Karpas-422 (cell line): ENCODE data around the gene SLBP. TPM values are rescaled to one million over a fixed set of nuclear protein-coding genes. Genes with fewer than 3 reads are reported as not detected.
A peak's percentile ranks its signal among the peaks of the same experiment; 100 is the strongest.

ENCODE experiments used
- DNase-seq: peaks from one replicate; pipeline ENCODE4 v3.0.0-alpha.2; 2015
- H2AFZ ChIP-seq: fragments of 200-600 bp; sonication (generic); 2 replicates; pipeline ENCODE4 v1.6.1; 2014; ENCODE audit warnings: antibody characterized with exemption, low read length, mixed read lengths
- H3K27ac ChIP-seq: fragments of 200-600 bp; sonication (generic); 2 replicates; pipeline ENCODE4 v1.5.1; 2014; ENCODE audit warnings: mild to moderate bottlenecking, low read length, moderate library complexity
- H3K27me3 ChIP-seq: fragments of 200-600 bp; sonication (generic); 2 replicates; pipeline ENCODE4 v1.6.1; 2014; ENCODE audit warnings: low read length, mixed read lengths
- H3K36me3 ChIP-seq: fragments of 200-600 bp; sonication (generic); 2 replicates; pipeline ENCODE4 v1.6.1; 2014; ENCODE audit warnings: low read length, mixed read lengths; ENCODE audit not compliant: insufficient read depth
- H3K4me1 ChIP-seq: fragments of 200-600 bp; sonication (generic); 2 replicates; pipeline ENCODE4 v1.6.1; 2014; ENCODE audit warnings: mild to moderate bottlenecking, low read length, mixed read lengths
- H3K4me2 ChIP-seq: fragments of 200-600 bp; sonication (generic); 2 replicates; pipeline ENCODE4 v1.6.1; 2014; ENCODE audit warnings: low read length, low read depth, mild to moderate bottlenecking; ENCODE audit not compliant: poor library complexity, severe bottlenecking
- H3K4me3 ChIP-seq: fragments of 200-600 bp; sonication (generic); 2 replicates; pipeline ENCODE4 v1.5.1; 2014; ENCODE audit warnings: mild to moderate bottlenecking, antibody characterized with exemption, low read length, mixed read lengths
- H3K79me2 ChIP-seq: fragments of 200-600 bp; sonication (generic); 2 replicates; pipeline ENCODE4 v1.6.1; 2014; ENCODE audit warnings: mild to moderate bottlenecking, low read length, mixed read lengths
- H3K9ac ChIP-seq: fragments of 200-600 bp; sonication (generic); 2 replicates; pipeline ENCODE4 v1.6.0; 2014; ENCODE audit warnings: low read length
- H3K9me2 ChIP-seq: fragments of 200-600 bp; sonication (generic), shearing (Covaris generic); replicated peaks from 2 replicates; pipeline ENCODE4 v1.6.0; 2014; ENCODE audit warnings: mild to moderate bottlenecking, low read length, moderate library complexity; ENCODE audit not compliant: insufficient read depth
- H3K9me3 ChIP-seq: fragments of 300-700, 200-600 bp; sonication (generic); 2 replicates; pipeline ENCODE4 v1.6.1; 2014; ENCODE audit warnings: low read length, mixed read lengths
- H4K20me1 ChIP-seq: fragments of 200-600 bp; sonication (generic); 2 replicates; pipeline ENCODE4 v1.6.1; 2014; ENCODE audit warnings: mild to moderate bottlenecking, antibody characterized with exemption, low read length, low read depth; ENCODE audit not compliant: insufficient read depth
- total RNA-seq: library from RNA; depleted of rRNA; stranded (reverse); fragments of >200 nt; shearing (Covaris generic); gene quantifications from 2 replicates; pipeline ENCODE4 v1.2.3, GENCODE V29; 2014; ENCODE audit warnings: low replicate concordance; rRNA removed

Gene SLBP
- 82.1 and 92.4 TPM in 2 replicates for total RNA-seq

- DNase-seq, result peak; percentile 99
These were observed at the start of gene SLBP for GRCh38 chr4:1712216-1713002. TSS of gene SLBP (minus strand) at chr4:1712319. CDS start at chr4:1712188, 131 bp downstream.

DNA sequence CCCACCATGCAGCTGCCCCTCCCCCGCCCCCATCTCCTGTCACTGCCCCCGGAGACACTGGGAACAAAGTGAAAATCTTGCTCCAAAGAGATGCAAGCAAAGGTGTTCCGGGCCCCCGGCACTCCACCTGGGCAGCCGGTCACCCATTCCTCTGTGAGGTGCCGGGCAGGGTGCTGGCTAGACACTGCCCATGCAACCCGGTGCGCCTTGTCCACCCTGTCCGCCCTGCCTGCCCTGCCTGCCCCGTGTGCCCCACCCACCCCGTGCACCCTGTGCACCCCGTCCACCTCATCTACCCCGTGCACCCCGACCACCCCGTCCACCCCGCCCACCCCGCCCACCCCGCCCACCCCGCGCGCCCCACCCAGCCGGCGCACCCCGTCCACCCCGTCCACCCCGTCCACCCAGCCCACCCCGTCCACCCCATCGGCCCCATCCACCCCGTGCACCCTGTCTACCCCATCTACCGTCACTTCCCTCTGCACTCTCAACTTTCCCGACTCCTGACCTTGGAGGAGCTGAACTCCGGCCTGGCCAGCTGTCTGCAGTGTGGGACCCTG is 49.1 kb upstream of the SLBP start:
- H3K9me3 ChIP-seq, result no peaks in the 10 kb centered on the region
- no peak overlapping the region for H3K4me3 ChIP-seq
- no peak overlapping the region for H2AFZ ChIP-seq
- no peaks in the 10 kb centered on the region for H3K79me2 ChIP-seq
- H3K9me2 ChIP-seq, result no peaks in the 10 kb centered on the region
- H3K27me3 ChIP-seq, result no peaks in the 10 kb centered on the region
- no peak overlapping the region for H3K27ac ChIP-seq
- no peak for DNase-seq
- no peak overlapping the region for H3K9ac ChIP-seq
- peaks cover 10% of the 10 kb centered on the region; the same call in 1 of the 2 replicates for H4K20me1 ChIP-seq
- peaks cover 8% of the 10 kb centered on the region; the same call in 1 of the 2 replicates for H3K4me1 ChIP-seq
- H3K4me2 ChIP-seq, result no peak overlapping the region
- H3K36me3 ChIP-seq, result no peaks in the 10 kb centered on the region

More at GRCh38 chr4:1712216-1713002, at the start of gene SLBP:
- peak within 1 kb of the TSS; percentile 89 for H3K27ac ChIP-seq
- peak within 1 kb of the TSS; percentile 95 for H3K9ac ChIP-seq
- H3K4me2 ChIP-seq, result peak within 1 kb of the TSS; percentile 88
- no peaks in the 10 kb centered on the region for H3K27me3 ChIP-seq
- H4K20me1 ChIP-seq, result peaks cover 58% of the 10 kb centered on the region
- H3K36me3 ChIP-seq, result peaks cover 25% of the 10 kb centered on the region
- H3K4me1 ChIP-seq, result peaks cover 44% of the 10 kb centered on the region
- H3K4me3 ChIP-seq, result peak within 1 kb of the TSS; percentile 92
- H2AFZ ChIP-seq, result peak within 1 kb of the TSS; percentile 70; the same call in 1 of the 2 replicates
- no peaks in the 10 kb centered on the region for H3K9me3 ChIP-seq
- H3K9me2 ChIP-seq, result no peaks in the 10 kb centered on the region
- H3K79me2 ChIP-seq, result peaks cover 93% of the 10 kb centered on the region

DNA sequence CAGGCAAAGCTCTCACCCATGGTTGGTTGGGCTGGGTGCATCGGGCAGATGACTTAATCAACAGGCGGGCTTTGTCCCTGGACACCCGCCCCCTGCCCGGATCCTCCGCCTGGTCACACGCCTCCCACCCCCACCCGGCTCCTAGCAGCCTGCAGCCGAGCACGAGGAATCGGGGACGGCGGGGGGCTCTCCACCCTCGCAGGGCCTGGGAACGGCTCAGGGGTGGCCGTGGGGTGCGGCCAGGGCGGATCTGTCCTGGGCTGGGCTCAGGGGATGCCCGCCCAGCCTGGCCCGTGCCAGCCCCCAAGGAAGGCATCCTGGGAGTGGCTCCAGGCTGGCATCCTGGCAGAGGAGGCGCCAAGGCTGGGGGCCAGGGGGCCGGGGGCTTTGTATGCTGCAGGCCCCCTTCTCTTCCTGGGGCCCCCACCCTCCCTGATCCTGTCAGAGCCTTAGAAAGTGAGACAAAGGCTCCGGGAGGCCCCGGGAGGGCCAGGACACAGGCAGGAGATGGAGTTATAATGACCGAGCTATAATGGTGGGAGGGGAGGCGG is 48.5 kb upstream of the SLBP start:
- no peaks in the 10 kb centered on the region for H3K9me2 ChIP-seq
- H3K4me1 ChIP-seq, result peaks cover 3% of the 10 kb centered on the region; the same call in 1 of the 2 replicates
- no peaks in the 10 kb centered on the region for H3K9me3 ChIP-seq
- no peaks in the 10 kb centered on the region for H3K79me2 ChIP-seq
- H3K27me3 ChIP-seq, result no peaks in the 10 kb centered on the region
- peaks cover 4% of the 10 kb centered on the region; the same call in 1 of the 2 replicates for H4K20me1 ChIP-seq
- H3K27ac ChIP-seq, result no peak overlapping the region
- no peaks in the 10 kb centered on the region for H3K36me3 ChIP-seq
- no peak overlapping the region for H2AFZ ChIP-seq
- H3K4me2 ChIP-seq, result no peak overlapping the region
- H3K9ac ChIP-seq, result no peak overlapping the region
- no peak for DNase-seq
- no peak overlapping the region for H3K4me3 ChIP-seq

DNA sequence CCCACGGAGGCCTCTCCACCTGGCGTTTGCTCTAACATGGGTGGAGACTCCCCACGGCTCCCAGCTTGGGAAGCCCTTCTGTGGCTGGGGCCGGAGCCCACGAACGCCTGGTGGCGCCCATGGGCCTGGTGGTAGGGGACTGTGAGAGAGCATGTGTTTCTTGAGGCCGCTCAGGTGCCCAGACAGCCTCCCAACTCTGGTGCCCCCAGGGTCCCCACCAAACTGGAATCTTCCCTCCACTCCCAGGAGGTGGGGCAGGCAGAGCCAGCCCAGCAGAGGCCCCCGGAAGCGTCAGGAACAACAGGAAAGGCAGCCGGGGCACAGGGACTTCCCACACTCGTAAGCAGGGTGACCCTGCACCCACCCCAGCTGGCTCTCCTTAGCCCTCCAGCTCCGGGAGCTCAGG is 47.7 kb upstream of the SLBP start:
- no peak overlapping the region for H3K4me2 ChIP-seq
- DNase-seq, result peak; percentile 73
- H3K27me3 ChIP-seq, result no peaks in the 10 kb centered on the region
- no peak overlapping the region for H2AFZ ChIP-seq
- H3K9ac ChIP-seq, result no peak overlapping the region
- H3K27ac ChIP-seq, result no peak overlapping the region
- peaks cover 3% of the 10 kb centered on the region; the same call in 1 of the 2 replicates for H3K4me1 ChIP-seq
- no peaks in the 10 kb centered on the region for H3K9me2 ChIP-seq
- H4K20me1 ChIP-seq, result no peaks in the 10 kb centered on the region
- H3K9me3 ChIP-seq, result no peaks in the 10 kb centered on the region
- H3K4me3 ChIP-seq, result no peak overlapping the region
- H3K79me2 ChIP-seq, result no peaks in the 10 kb centered on the region
- H3K36me3 ChIP-seq, result no peaks in the 10 kb centered on the region

GRCh38 chr4:1759170-1759817 is 47.2 kb upstream of the SLBP start:
- no peaks in the 10 kb centered on the region for H3K36me3 ChIP-seq
- H3K27ac ChIP-seq, result no peak overlapping the region
- H2AFZ ChIP-seq, result no peak overlapping the region
- H3K4me1 ChIP-seq, result peaks cover 3% of the 10 kb centered on the region; the same call in 1 of the 2 replicates
- H3K9me2 ChIP-seq, result no peaks in the 10 kb centered on the region
- no peaks in the 10 kb centered on the region for H3K9me3 ChIP-seq
- no peaks in the 10 kb centered on the region for H3K27me3 ChIP-seq
- no peaks in the 10 kb centered on the region for H3K79me2 ChIP-seq
- no peak overlapping the region for H3K4me2 ChIP-seq
- no peak for DNase-seq
- H3K4me3 ChIP-seq, result no peak overlapping the region
- no peaks in the 10 kb centered on the region for H4K20me1 ChIP-seq
- H3K9ac ChIP-seq, result no peak overlapping the region

DNA sequence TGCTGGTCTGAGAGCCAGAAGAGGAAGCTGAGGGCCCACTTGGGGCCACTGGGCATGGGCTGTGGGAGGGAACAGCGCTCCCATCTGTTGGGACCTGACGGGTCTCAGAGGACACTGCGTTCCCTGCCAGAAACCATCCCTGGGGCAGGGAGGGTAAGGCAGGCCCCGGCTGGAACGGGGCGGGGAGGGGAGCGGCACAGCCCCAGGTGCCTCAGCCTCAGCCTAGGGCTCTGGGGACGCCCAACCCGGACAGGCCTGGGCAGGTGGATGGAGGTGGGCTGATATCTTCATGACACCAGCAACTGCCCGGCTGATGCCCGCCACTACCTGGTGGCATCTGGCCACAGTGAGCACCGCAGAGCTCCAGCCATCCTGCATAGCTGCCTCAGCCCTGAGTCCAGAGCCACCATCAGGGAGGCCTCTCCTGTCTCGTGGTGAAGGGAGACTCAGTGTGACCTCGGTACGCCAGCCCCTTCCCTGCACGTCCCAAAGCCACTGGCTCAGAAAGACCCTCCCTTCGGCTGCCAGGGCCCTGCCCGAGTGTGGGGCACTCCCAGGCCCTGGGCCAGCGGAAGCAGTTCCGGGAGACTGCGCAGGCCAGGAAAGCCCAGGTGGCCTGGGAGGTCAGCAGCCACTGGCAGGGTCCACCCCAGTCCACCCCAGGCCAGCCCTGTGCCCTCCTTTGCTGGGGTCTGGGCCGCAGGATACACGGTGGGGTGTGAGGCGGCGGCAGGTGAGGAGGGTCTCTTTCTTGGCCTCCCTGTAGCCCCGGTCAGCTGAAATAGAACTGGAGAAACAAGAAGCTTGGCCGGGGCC is 46.4 kb upstream of the SLBP start:
- Histone ChIP-seq H3K27ac (no peak overlapping the region), H3K79me2 (no peaks in the 10 kb centered on the region), H3K9me3 (no peaks in the 10 kb centered on the region), H4K20me1 (no peaks in the 10 kb centered on the region), H3K9me2 (no peaks in the 10 kb centered on the region), H3K27me3 (no peaks in the 10 kb centered on the region), H3K9ac (no peak overlapping the region), H3K36me3 (no peaks in the 10 kb centered on the region), H3K4me1 (peaks cover 5% of the 10 kb centered on the region; the same call in 1 of the 2 replicates), H3K4me3 (no peak overlapping the region), H2AFZ (no peak overlapping the region), H3K4me2 (no peak overlapping the region)
- no peak for DNase-seq

- no peaks in the 10 kb centered on the region for H3K9me3 ChIP-seq
- no peak overlapping the region for H2AFZ ChIP-seq
- H4K20me1 ChIP-seq, result no peaks in the 10 kb centered on the region
- H3K79me2 ChIP-seq, result no peaks in the 10 kb centered on the region
- H3K4me3 ChIP-seq, result no peak overlapping the region
- H3K9ac ChIP-seq, result no peak overlapping the region
- no peaks in the 10 kb centered on the region for H3K27me3 ChIP-seq
- no peak overlapping the region for H3K27ac ChIP-seq
- H3K9me2 ChIP-seq, result no peaks in the 10 kb centered on the region
- no peak overlapping the region for H3K4me2 ChIP-seq
- DNase-seq, result no peak
- peaks cover 6% of the 10 kb centered on the region for H3K4me1 ChIP-seq
- H3K36me3 ChIP-seq, result no peaks in the 10 kb centered on the region
These were observed 45.7 kb upstream of the SLBP start for GRCh38 chr4:1757836-1758235.
